ENCODE data around the gene CRYGB.
"Not testable (repeated sequence)": the region's sequence is repeated elsewhere in the genome, so short reads cannot be mapped to it uniquely, and the experiment has no call there.

DNA sequence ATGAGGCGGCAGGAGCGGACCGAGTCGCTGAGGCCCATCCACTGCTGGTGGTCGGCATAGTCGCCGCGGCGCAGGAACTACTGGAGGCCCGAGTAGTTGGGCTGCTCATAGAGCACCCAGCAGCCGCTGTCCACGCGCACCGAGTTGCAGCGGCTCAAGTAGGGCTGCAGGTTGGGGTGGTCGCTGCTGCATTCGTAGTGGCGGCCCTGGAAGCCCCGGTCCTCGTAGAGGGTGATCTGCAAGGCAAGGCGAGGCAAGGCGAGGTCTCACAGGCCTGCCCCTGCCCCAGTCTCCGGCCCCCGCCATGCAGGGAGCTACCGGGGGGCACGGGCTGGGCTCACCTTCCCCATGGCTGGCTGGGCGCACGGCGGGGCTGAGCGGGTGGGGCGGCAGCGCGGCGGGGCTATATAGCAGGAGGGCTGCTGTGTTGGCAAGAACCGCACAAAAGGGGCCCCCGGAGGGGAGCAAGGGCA lies 33.6 kb downstream of the CRYGB start:
- TF ChIP-seq, protein P1, sequence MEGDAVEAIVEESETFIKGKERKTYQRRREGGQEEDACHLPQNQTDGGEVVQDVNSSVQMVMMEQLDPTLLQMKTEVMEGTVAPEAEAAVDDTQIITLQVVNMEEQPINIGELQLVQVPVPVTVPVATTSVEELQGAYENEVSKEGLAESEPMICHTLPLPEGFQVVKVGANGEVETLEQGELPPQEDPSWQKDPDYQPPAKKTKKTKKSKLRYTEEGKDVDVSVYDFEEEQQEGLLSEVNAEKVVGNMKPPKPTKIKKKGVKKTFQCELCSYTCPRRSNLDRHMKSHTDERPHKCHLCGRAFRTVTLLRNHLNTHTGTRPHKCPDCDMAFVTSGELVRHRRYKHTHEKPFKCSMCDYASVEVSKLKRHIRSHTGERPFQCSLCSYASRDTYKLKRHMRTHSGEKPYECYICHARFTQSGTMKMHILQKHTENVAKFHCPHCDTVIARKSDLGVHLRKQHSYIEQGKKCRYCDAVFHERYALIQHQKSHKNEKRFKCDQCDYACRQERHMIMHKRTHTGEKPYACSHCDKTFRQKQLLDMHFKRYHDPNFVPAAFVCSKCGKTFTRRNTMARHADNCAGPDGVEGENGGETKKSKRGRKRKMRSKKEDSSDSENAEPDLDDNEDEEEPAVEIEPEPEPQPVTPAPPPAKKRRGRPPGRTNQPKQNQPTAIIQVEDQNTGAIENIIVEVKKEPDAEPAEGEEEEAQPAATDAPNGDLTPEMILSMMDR (IDR thresholded peaks at IDR 0.05) = not testable (repeated sequence)
- TF ChIP-seq POLR2AphosphoS5 (IDR thresholded peaks at IDR 0.05) = not testable (repeated sequence)

Measured in gastroesophageal sphincter (tissue), 3 donors.